Stimulated activated CD8-positive, alpha-beta memory T cell treated with anti-CD3 and anti-CD28 coated beads, Interleukin-15, amount 100 ng/mL, for 48 hours (primary cell): Measurements from ENCODE around the gene CENPV.
"Not testable (repeated sequence)": the region's sequence is repeated elsewhere in the genome, so short reads cannot be mapped to it uniquely, and the experiment has no call there.

ENCODE experiments used
- DNase-seq, 2 donors: peaks; one replicate each; pipeline ENCODE4 v3.0.0-alpha.2; 2020; ENCODE audit warnings: low read depth in 2 of 2

Gene CENPV

GRCh38 chr17:16353317-16354174, at the start of gene CENPV:
TSS of gene CENPV (minus strand) at chr17:16353469. CDS start at chr17:16353436, 33 bp downstream.
- peak; percentile 44 to 53 for DNase-seq

GRCh38 chr17:16398270-16399267, 45.3 kb upstream of the CENPV start:
- no peak for DNase-seq

DNA sequence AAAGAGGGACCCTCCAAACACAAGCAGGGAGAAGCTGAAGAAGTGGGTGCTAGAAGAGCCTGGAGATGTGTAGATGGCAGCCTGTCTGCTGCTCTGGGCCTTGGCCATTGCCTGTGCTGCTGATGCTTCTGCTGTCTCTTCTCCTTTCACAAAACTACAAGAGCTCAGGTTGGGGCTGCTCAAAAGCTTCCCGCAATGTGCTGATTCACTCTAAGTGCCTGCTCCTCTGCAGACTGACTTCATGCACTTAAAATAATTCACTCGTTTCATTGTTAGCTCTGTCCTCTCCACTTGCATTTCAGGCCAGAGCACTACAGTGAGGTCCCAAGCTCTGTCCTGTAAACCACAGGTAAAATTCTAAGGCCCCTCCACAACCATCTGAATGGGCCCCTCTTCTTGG, 43.4 kb upstream of the CENPV start:
- not testable (repeated sequence) for DNase-seq

- not testable (repeated sequence) for DNase-seq
Measured at GRCh38 chr17:16395887-16396286, 42.6 kb upstream of the CENPV start.

DNA sequence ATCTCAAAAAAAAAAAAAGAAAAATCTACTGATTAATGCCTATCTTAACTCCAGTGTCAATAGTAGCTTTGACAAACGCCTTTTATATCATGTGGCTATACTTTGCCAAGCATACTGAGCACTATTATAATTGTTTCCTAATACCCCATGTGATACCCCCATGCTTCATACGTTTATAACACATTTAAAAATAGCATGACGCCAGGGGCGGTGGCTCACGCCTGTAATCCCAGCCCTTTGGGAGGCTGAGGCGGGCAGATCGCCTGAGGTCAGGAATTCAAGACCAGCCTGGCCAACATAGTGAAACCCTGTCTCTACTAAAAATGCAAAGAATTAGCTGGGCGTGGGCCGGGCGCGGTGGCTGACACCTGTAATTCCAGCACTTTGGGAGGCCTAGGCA, 39.2 kb upstream of the CENPV start:
- DNase-seq: not testable (repeated sequence)

- no peak for DNase-seq
Measured at GRCh38 chr17:16391451-16391850, 38.2 kb upstream of the CENPV start.

- DNase-seq: not testable (repeated sequence)
Measured at GRCh38 chr17:16386126-16386507, 32.8 kb upstream of the CENPV start.

GRCh38 chr17:16384557-16384956, 31.3 kb upstream of the CENPV start:
- DNase-seq: no peak

DNA sequence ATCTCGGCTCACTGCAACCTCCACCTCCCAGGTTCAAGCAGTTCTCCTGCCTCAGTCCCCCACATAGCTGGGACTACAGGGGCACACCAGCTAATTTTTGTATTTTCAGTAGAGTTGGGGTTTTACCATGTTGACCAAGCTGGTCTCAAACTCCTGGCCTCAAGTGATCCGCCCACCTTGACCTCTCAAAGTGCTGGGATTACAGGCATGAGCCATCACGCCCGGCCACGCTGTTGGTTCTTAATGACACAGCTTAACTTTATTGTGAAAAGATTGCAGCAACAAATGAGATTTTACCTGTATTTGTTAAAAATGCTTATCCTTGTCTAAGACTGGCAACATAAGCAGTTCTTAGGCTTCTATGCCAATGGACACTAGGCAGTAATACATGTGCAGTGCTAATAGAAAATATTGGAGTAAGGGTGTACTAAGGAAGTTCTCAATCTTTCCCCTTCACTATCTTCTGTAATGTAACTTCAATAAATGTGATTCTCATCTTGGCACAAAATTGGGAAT, 30.6 kb upstream of the CENPV start:
- DNase-seq: no peak

- DNase-seq: no peak
Measured at GRCh38 chr17:16383216-16383615, 29.9 kb upstream of the CENPV start.

GRCh38 chr17:16381496-16381820, 28.2 kb upstream of the CENPV start:
- DNase-seq: peak in 1 of 2 donors; percentile 14

GRCh38 chr17:16380640-16381495, 27.6 kb upstream of the CENPV start, which contains the start of gene UBB:
TSS of gene UBB (plus strand) at chr17:16381091. CDS start at chr17:16381908, 817 bp downstream.
- peak; percentile 91 to 94 for DNase-seq

GRCh38 chr17:16379654-16380053, 26.4 kb upstream of the CENPV start:
- no peak for DNase-seq

- DNase-seq: no peak
Measured at GRCh38 chr17:16378636-16379282, 25.5 kb upstream of the CENPV start.

- DNase-seq: no peak
Measured at GRCh38 chr17:16377941-16378341, 24.7 kb upstream of the CENPV start.

GRCh38 chr17:16374146-16374938, 21.1 kb upstream of the CENPV start:
- DNase-seq: no peak

DNA sequence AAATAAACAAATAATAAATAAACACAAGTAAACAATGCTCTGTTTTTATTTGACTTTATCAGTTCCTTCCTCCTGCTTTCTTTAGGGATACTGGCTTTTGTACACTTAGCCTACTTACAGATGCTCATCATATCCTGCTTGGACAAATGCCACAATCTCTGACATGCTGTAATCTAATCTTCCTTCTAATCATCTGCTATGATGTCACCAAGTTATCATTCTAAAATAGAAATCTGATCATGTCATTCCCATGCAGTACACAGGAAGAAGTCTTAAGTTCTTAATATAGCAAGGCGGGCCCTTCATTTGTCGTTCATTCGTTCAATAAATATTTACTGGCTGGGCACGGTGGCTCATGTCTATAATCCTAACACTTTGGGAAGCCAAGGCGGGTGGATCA, 18.5 kb upstream of the CENPV start:
- no peak for DNase-seq

- no peak for DNase-seq
Measured at GRCh38 chr17:16364625-16365024, 11.4 kb upstream of the CENPV start.

- peak; percentile 45 to 56 for DNase-seq
Measured at GRCh38 chr17:16363749-16364536, 10.7 kb upstream of the CENPV start.
